HG03039 (cell line): ENCODE measurements around the gene METTL25B.

Source experiments
- ATAC-seq: cut with Tn5 transposase; IDR thresholded peaks from one replicate; pipeline ENCODE4 v1.9.1; 2021; ENCODE audit warnings: mild to moderate bottlenecking, moderate library complexity; ENCODE audit not compliant: unreplicated experiment

METTL25B gene

DNA sequence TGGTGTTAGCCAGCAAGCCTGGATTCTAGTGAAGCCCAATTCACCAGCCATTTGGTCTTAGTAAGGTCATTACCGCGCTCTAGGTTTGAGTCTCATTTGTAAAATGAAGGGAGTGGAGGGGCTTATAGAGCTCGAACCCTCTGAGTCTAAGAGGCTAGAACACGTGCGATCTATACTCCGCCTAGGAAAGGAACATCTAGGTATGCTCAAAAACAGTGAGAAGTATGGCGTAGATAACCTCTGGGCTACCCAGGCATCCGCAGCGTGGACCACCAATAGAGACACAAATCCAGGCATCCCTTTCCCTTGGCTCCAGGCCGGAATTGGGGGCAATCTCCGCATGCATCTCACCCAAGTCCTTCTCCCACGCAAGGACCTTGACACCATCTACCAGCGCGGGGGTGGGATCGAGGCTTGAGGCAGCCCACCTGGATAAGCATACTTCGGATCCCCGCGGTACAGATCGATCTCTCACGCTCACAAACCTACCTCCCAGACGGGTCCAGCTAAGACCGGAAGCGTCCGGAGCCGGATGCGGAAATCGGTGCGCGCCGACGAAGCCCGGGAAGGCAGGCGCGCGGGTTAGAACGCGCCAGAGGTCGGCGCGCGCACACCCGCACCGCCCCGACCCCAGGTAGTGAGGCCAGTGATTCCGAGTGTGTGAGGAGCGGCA lies at the start of gene METTL25B:
METTL25B (plus strand) TSS at position 544 of the 673 bp plus-strand sequence. CDS start 636 bp downstream, outside the sequence.
- ATAC-seq: peak; percentile 58

DNA sequence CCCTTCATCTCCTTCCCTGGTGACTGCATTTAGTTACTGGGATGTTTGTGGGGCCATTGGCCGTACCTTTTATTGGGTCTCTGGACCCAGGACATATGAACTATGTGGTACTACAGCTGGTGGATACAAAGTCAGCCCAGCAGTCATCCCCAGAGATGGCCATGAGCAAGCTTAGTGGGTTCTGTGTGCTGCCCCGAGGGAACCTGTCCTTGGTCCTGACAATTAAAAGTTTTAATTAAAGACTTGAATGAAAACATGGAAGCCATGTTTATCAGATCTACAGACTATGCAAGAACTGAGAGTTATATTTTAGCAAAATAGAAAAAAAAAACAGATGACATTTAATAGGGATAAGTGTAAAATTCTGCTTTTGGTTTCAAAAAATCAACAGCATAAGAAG lies 48.2 kb upstream of the METTL25B start:
- no peak for ATAC-seq

DNA sequence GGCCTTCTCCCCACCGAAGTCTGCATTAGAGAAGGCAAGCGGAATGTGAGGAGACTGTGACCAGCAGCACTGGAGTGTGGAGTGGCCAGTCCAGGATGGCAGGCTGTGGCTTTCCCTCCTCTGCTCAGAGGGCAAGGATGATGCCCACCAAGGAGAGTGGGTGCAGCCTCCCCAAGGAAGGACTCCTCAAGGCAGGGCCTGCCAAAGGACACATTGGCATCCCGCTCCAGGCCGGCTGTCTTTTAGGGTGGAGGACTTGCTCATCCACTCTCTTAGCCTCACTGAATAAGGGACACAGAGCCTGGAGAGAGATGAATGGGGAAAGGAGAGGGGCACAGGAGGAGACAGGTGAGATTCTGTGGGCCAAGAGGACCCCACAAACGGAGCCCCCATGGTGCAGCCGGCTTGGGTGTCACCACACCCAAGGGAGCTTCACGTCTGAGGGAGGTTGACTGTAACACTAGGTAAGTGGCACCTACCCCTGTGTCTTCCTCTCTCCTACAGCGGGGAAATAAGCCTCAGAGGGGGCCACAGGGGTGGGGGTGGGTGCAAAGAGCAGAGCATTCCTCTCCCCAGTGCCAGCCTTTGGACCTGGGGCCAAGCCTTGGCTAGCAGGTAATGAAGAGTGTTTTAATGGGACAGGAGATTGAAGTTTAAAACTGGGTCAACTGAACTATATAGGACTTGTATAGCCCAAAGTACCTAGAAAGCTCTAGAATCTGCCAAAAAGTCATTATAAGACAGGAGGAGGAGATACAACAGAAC lies 46.9 kb upstream of the METTL25B start:
- no peak for ATAC-seq

DNA sequence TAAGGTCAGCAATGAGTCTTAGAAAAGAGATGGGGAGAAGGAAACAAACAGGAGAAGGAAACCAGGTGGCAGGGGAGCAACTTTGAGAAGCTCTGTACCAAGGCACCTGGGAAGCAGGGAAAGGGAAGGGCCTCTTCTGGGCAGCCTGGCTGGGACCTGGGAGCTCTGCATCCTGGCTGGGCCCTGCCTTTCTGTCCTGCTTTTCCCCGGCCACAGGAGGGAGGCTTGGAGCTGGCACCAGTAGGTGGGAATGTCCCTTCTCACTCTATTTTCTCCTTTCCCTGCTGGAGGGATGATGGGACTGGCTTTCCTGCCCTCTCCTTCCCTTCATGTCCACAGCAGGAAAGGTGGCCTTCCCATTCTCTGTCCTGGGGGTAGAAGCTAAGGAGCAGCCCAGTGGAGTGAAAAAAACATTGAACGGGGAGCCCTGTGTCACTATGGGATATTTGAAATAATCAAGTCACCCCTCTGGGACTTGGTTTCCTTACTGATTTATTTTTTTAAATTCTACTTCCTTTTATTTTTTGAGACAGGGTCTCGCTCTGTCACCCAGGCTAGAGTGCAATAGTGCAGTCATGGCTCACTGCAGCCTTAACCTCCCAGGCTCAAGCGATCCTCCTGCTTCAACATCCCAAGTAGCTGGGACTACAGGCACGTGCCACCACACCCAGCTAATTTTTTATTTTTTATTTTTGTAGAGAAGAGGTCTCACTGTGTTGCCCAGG lies 45.9 kb upstream of the METTL25B start:
- ATAC-seq: no peak

DNA sequence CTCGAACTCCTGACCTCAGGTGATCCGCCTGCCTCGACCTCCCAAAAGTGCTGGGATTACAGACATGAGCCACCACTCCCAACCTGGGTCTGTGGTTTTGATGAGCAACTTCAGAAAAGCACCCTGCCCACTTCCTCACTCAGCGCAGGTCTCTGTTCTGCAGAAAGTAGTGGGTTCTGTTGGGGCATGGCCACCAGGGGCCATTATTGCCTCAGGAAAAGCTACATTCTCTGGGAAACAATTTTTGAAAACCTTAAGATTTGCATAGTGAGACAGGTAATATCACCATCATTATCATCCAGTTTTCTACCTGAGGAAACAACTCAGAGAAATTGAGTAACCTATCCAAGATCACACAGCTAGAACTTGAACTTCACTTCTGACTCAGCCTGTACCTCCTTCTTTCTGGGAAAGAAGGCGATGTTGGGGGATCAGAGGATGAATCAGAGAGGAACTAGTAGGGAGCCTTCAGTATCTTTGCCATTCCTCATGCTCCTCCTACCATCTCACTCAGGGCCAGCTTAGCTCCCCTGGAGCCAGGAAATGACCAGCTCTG lies 44.0 kb upstream of the METTL25B start:
- ATAC-seq: no peak

DNA sequence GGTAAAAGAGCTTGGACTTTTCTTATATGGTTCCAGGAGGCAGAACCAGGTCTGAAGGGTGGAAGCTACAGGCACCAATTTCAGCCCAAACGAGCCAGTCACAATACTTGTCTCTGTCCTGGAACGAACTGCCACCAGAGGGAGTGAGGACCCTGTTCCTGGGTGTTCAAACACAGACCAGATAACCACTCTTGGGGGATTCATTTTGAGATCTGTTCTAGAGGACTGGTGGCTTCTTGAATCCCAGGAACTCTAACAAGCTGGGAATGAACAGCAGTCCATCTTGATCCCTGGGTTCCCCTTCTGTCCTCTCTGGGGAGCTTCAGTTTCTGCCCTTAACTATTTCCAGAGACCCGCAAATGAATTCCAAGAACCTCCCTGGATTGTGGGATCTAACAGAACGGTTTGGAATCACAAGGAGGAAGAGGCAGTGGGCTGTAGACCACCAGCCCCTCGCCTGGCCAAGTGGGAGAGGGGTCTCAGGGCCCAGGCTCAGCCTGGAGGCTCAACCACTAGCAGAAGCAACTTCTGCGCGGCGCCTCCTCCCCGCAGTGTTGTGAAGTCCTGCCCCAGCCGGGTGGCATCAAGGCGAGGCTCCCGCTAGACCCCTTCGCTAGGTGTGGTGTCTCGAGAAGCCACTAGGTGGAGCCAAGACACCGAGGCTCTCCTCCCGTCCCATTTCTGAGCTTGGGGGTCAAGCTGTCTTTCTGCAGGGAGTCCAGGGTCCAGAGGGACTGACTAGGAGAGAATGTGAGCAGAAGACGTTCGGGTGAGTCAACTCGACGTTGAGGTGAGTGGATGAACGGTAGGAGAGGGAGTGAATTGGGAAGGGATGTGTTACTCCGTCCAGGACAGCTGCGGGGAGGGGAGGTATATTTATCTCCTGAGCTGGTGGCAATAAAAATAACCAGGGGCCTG lies 39.0 kb upstream of the METTL25B start:
- no peak for ATAC-seq

DNA sequence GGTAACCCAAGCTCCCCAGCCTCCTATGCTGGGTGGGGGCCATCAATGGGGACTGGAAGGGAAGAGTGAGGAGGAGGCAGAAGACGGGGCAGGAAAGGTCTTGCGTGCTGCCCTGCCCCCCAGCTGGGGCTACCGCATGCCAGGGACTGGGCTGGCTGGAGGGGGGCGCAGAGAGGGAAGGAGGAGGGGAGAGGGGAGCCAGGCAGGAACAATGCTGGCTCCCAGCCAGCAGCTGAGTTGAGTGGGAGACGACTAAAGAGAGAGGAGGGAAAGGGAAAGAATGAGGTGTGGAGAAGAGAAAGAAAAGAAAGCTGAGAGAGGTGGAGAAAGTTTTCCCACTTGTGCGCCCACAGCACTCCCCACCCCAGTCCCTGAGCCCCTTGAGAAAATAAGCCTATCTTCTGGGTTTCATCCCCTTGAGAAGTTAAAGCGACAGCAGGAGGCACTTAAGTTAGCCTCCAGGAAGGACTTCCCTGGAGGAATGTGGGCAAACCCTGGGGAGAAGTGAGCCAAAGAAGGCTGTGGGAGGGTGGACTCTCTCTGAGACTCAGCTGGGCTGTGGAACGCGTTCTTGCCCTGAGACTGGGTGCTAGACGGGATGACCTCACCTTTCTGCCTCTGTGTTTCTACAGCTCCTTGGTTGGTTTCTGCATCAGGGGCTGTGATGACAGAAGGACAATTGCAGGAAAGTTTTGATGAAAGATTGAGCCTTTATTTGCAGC lies 38.2 kb upstream of the METTL25B start:
- no peak for ATAC-seq

DNA sequence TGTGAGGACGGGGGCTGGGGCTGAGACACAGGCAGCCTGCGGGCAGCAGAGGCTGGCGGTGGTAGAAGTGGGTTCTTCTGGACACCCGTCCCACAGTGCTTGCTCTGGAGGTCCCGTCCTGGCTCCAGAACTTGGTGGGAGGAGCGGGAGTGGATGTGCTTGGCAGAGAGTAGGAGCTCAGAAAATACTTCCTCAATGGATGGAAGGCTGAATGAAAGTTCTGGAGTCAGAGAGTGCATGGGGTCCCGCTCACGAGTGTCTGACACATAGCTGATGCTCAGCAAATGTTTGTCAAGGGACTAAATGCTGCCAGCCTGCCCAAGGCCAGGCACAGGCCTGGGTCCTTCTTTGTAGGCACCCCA lies 37.6 kb upstream of the METTL25B start:
- no peak for ATAC-seq

DNA sequence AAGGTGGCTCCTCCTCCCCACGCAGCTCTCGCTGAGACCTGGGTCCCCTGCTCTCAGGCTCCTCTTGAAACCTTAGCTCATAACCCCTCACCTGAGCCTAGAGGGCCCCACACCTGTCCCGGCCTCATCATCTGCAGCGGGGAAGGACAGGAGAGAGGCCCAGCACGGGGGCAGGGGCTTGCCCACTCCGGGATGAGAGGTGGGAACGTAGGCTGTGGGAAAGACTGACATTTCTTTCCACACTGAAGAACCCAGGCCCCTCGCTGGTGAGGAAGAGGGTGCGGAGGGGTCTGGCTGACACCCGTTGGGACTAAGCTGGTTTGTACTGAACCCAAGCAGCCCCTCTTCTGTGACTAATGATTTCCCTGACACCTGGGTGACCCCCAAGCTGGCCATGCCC lies 37.1 kb upstream of the METTL25B start:
- no peak for ATAC-seq

DNA sequence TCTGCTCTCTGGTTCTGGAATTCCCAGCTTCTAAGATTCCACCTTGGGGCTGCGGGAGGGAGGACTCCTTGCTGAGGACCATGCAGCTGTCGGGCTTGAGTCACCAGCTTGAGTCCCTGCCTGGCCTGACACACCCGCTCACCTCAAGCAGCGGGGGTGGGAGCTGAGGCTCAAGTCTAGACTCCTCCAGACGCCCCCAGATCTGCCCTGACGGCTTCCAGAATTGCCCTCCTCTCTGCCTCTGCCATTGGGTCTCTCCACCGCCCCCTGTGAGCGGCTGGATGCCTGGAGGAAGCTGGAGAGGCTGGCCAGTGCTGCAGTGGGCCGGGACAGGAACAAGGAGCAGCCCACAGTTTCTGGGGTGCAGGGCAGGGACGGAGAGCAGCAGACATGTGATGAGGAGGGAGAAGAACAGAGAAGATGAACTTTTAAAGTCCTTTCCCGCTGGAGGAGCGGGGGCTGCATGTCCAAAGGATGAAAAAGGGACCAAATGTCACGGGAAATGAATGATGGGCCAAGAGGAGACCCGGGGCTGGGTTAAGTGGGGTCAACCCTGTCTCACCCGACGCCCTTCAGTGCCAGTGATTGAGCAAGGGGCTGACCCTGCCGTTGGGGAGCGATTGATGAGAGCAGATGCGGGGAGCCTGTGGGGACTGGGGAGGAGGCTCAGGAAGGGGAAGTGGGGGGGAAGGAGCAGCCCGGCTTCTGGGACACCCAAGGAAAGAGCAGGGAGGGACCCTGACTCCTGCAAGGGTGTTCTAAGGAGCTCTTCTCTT lies 36.4 kb upstream of the METTL25B start:
- ATAC-seq: no peak

DNA sequence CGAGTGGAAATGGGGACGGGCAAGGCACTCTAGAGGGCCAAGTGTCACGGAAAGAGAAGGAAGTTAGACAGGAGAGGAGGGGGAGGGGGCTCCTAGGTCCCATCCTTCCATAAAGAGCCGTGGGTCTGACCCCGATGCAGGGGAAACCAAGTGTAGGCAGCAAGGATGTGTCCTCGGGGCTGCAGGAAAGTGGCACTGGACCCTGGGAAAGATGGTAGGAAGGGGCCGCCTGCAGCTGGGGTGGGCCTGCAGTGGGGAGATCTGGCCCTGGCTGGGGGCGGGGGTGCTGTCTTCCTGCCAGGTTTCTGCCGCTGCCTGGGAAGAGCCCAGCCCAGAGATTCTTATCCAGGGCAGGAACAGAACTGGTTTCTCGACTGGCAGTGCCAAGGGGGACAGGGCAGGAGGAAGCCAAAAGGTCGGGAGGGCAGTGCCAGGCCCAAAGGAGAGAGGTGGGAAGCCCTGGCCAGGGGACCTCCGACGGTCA lies 35.8 kb upstream of the METTL25B start:
- ATAC-seq: no peak

DNA sequence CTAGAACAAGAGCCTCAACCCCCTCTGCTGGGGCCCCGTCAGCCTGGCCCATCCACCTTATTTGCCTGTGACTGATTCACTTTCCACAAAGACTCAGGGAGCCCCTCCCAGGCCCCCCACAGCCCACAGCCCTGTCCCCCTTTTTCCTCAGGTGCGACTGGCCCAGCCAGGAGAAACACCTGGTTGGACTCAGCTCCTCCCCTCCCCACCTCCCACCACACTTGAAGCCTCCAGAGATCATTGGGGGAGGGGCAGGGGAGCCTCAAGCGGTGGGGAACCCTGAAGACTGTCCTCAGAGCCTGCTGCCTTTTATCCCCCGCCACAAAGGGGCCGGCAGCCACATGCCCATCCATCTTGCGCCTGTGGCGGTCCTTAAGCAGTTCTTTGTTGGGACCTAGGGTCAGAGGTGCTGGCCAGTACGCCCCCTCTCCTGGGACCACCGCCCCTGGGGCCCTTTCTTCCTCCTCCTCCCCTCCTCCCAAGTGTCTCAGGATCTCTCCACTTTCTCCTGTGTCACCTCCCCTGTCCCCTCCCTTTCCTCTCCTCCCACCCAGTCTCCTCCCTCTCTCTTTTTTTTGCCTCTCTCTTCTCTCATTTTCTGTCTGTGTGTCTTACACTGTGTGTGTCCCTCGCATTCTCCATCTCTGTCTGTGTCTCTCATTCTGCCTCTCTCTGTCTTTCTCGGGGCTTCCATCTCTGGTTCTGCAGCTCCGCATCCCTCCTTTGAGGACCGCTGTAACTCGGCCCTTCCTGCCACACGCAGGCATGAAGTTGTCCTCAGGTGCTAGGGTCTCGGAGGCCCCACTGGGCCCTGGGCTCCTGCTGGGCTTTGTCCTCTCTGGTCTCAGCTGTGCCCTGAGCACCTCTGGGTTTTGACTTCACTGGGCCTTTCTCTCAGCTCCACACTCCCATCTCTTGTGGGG lies 35.1 kb upstream of the METTL25B start:
- no peak for ATAC-seq

DNA sequence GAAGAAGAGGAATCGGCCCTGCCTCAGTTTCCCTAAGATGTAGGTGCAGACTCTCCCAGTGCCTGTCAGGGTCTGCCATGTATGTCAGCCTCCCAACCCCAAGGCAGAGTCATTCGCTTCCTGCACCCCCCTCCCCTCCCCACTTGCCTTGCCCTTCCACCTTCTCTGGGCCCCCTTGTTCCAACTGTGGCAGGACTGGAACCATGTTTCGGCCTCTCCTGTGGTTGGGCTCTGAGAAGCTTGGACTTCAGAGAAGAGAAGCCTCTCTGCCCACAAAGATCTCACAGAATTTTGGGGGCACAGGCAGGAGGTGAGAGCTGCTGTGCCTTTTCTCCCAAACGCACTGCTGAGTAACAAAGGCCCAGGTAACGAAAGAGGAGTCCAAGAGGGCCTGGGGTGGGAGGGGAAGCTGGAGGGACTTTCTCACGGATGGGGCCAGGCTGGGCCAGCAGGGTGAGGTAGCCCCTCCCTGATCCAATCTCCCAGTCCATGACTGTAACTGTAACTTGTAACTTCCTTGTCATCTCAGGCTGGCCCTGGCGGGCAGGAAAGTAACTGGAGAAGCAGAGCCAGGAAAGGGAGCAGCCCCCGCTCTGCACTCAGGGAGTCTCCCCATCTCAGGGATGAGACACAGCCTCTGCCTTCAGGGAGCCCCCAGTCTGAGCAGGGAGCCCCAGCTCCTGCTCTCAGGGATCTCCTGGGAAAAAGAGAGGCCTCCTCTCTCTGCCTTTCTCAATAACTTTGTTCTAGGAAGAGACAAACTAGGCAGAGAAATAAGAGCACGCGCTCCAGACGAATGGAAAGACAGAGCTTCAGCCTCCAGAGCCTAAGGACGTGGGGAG lies 34.2 kb upstream of the METTL25B start:
- ATAC-seq: no peak

DNA sequence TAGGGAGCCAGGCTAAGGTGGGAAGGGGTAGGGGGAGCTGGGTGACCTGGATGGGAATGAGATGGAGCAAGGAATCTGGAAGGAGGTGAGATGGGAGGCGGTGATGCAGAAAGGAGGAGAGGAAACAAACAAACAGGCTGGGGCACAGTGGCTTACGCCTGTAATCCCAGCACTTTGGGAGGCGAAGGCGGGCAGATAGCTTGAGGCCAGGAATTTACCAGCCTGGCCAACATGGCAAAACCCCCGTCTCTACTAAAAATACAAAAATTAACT lies 33.6 kb upstream of the METTL25B start:
- no peak for ATAC-seq

DNA sequence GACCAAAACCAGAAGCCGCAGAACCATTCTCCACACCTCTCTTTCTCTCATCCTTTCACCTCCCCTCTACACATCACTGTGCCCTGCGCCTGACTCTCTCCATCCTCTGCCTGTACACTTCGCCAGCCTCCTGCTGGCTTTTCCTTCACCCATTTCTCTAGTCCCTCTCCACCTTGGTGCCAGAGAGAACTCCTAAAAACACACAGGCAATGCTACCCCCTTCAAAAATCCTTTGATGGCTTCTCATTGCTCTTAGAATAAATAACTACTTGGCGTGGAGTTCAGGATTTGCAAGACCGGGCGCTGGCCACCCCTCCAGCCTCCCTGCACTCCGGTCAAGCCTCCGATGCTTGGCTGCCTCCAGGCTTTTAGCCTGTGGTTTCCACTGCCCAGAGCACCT lies 31.5 kb upstream of the METTL25B start:
- no peak for ATAC-seq

DNA sequence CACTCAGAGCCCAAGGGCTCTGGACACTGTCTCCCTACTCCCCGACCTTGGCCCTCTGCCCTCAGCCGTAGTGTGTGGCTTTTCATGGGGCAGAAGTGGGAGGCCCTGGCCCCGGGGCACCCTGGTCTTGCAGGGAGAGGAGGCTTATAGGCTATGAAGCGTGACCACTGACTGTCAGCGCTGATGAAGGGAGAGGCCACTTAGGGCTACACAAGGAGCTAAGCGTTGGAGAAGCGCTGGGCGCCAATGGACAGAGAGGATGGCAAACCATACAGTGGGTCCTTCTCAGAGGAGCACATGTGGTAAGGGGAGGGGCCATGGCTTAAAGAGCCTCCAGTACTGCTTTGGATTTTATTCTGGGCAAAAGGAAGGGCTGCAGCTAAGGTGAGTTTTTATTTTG lies 30.8 kb upstream of the METTL25B start:
- no peak for ATAC-seq

DNA sequence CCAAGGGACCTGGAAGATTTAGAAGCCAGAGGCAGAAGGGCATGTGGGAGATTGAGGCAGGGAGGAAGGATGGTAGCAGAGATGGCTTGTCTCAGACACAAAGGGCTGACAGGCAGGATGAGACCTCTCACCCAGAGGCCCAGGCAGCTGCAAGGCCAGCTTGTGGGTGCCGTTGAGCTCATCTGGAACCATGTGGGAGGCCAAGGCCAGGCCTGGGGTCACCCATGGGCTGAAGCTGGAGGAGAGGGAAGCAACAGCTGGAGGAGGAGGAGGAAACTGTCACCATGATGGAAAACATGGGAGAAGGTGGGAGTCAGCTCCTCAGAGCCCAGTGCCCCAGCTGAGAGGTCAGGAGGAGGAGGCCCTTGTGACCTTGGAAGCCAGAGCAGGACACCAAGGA lies 29.3 kb upstream of the METTL25B start:
- ATAC-seq: no peak
